ENCODE measurements around the gene STAT1.
"Not testable (repeated sequence)": the region's sequence is repeated elsewhere in the genome, so short reads cannot be mapped to it uniquely, and the experiment has no call there.

The STAT1 gene

GRCh38 chr2:191003405-191004309 lies 10.3 kb downstream of the STAT1 start:
- DNase-seq (ENCODE audit: insufficient read length): no peak
- TF ChIP-seq POLR2A (IDR thresholded peaks at IDR 0.05; ENCODE audit: low read depth, low read length) (peak; percentile 65), POLR2AphosphoS5 (IDR thresholded peaks at IDR 0.05; ENCODE audit: low read depth, low read length) (peak; percentile 76; the same call in 1 of the 2 replicates), TAF1 (IDR thresholded peaks at IDR 0.05; ENCODE audit: borderline replicate concordance, low read depth, low read length) (no peak)
- peak; percentile 70 for FAIRE-seq

GRCh38 chr2:191001624-191002023 lies 12.3 kb downstream of the STAT1 start:
- no peak for FAIRE-seq
- TF ChIP-seq TAF1 (IDR thresholded peaks at IDR 0.05; ENCODE audit: borderline replicate concordance, low read depth, low read length) (no peak), POLR2A (IDR thresholded peaks at IDR 0.05; ENCODE audit: low read depth, low read length) (0 out of 2 replicates have a peak, but pooled peaks have one; percentile 49), POLR2AphosphoS5 (IDR thresholded peaks at IDR 0.05; ENCODE audit: low read depth, low read length) (peak; percentile 15; the same call in 1 of the 2 replicates)
- no peak for DNase-seq (ENCODE audit: insufficient read length)

- TF ChIP-seq POLR2A (IDR thresholded peaks at IDR 0.05; ENCODE audit: low read depth, low read length) (0 out of 2 replicates have a peak, but pooled peaks have one; percentile 29), POLR2AphosphoS5 (IDR thresholded peaks at IDR 0.05; ENCODE audit: low read depth, low read length) (no peak; the same call in 1 of the 2 replicates), TAF1 (IDR thresholded peaks at IDR 0.05; ENCODE audit: borderline replicate concordance, low read depth, low read length) (no peak)
- DNase-seq (ENCODE audit: insufficient read length) (no peak), FAIRE-seq (no peak)
These were observed 12.9 kb downstream of the STAT1 start for GRCh38 chr2:191001032-191001431.

GRCh38 chr2:190999949-191000665 lies 13.9 kb downstream of the STAT1 start:
- FAIRE-seq: no peak
- DNase-seq (ENCODE audit: insufficient read length): no peak
- TF ChIP-seq TAF1 (IDR thresholded peaks at IDR 0.05; ENCODE audit: borderline replicate concordance, low read depth, low read length) (no peak), POLR2A (IDR thresholded peaks at IDR 0.05; ENCODE audit: low read depth, low read length) (peak; percentile 56; the same call in 1 of the 2 replicates)

- TF ChIP-seq POLR2AphosphoS5 (IDR thresholded peaks at IDR 0.05; ENCODE audit: low read depth, low read length): peak; percentile 57; the same call in 1 of the 2 replicates
- peak; percentile 15; the same call in 1 of the 2 replicates for TF ChIP-seq POLR2A (IDR thresholded peaks at IDR 0.05; ENCODE audit: low read depth, low read length)
- TF ChIP-seq TAF1 (IDR thresholded peaks at IDR 0.05; ENCODE audit: borderline replicate concordance, low read depth, low read length): no peak
- FAIRE-seq (no peak), DNase-seq (ENCODE audit: insufficient read length) (no peak)
These were observed 14.9 kb downstream of the STAT1 start for GRCh38 chr2:190999058-190999457.

- DNase-seq (ENCODE audit: insufficient read length): no peak
These were observed 16.4 kb downstream of the STAT1 start for GRCh38 chr2:190997526-190998113.

GRCh38 chr2:190996947-190997346 lies 17.0 kb downstream of the STAT1 start:
- TF ChIP-seq TAF1 (IDR thresholded peaks at IDR 0.05; ENCODE audit: borderline replicate concordance, low read depth, low read length) (no peak), POLR2A (IDR thresholded peaks at IDR 0.05; ENCODE audit: low read depth, low read length) (peak; percentile 68), POLR2AphosphoS5 (IDR thresholded peaks at IDR 0.05; ENCODE audit: low read depth, low read length) (peak; percentile 73; the same call in 1 of the 2 replicates)
- DNase-seq (ENCODE audit: insufficient read length) (no peak), FAIRE-seq (no peak)

More at GRCh38 chr2:190997526-190998113, 16.4 kb downstream of the STAT1 start:
- FAIRE-seq: no peak
- no peak; the same call in 1 of the 2 replicates for TF ChIP-seq POLR2AphosphoS5 (IDR thresholded peaks at IDR 0.05; ENCODE audit: low read depth, low read length)

GRCh38 chr2:190996338-190996946 lies 17.5 kb downstream of the STAT1 start:
- TF ChIP-seq POLR2A (IDR thresholded peaks at IDR 0.05; ENCODE audit: low read depth, low read length) (no peak), POLR2AphosphoS5 (IDR thresholded peaks at IDR 0.05; ENCODE audit: low read depth, low read length) (no peak), TAF1 (IDR thresholded peaks at IDR 0.05; ENCODE audit: borderline replicate concordance, low read depth, low read length) (no peak)
- DNase-seq (ENCODE audit: insufficient read length) (peak; percentile 29), FAIRE-seq (no peak)

- FAIRE-seq: not testable (repeated sequence)
These were observed 18.7 kb downstream of the STAT1 start for GRCh38 chr2:190995315-190995714.

GRCh38 chr2:190994148-190994547 lies 19.8 kb downstream of the STAT1 start:
- TF ChIP-seq TAF1 (IDR thresholded peaks at IDR 0.05; ENCODE audit: borderline replicate concordance, low read depth, low read length) (no peak), POLR2A (IDR thresholded peaks at IDR 0.05; ENCODE audit: low read depth, low read length) (peak; percentile 65; the same call in 1 of the 2 replicates), POLR2AphosphoS5 (IDR thresholded peaks at IDR 0.05; ENCODE audit: low read depth, low read length) (peak; percentile 79)
- DNase-seq (ENCODE audit: insufficient read length) (no peak), FAIRE-seq (no peak)

More at GRCh38 chr2:190995315-190995714, 18.7 kb downstream of the STAT1 start:
- not testable (repeated sequence) for DNase-seq (ENCODE audit: insufficient read length)

- TF ChIP-seq POLR2AphosphoS5 (IDR thresholded peaks at IDR 0.05; ENCODE audit: low read depth, low read length): no peak
- TF ChIP-seq POLR2A (IDR thresholded peaks at IDR 0.05; ENCODE audit: low read depth, low read length): no peak
- TF ChIP-seq TAF1 (IDR thresholded peaks at IDR 0.05; ENCODE audit: borderline replicate concordance, low read depth, low read length): no peak
- DNase-seq (ENCODE audit: insufficient read length): no peak
- no peak for FAIRE-seq
These were observed 20.7 kb downstream of the STAT1 start for GRCh38 chr2:190993292-190993643.

All from GM12892 (cell line).